Astrocyte (in vitro differentiated cells and primary cell): ENCODE data around the gene IER5L. TPM values are rescaled to one million over a fixed set of nuclear protein-coding genes. Genes with fewer than 3 reads are reported as not detected.
A peak's percentile ranks its signal among the peaks of the same experiment; 100 is the strongest.

Source experiments
- DNase-seq: peaks from one replicate; pipeline ENCODE4 v3.0.0-alpha.2; 2010; ENCODE audit warnings: low read depth
- FAIRE-seq: peaks from 2 replicates; lab custom pipeline; 2011; peaks lifted over from hg19 to GRCh38; lab: Jason Lieb, UNC
- H2AFZ ChIP-seq: 2 replicates; pipeline ENCODE4 v1.6.0; 2012; ENCODE audit warnings: low read depth, low read length, inconsistent platforms
- H3K27ac ChIP-seq: 2 replicates; pipeline ENCODE4 v1.5.1; 2011; ENCODE audit warnings: low read depth, low read length, inconsistent platforms
- H3K27me3 ChIP-seq: 2 replicates; pipeline ENCODE4 v1.6.0; 2011; ENCODE audit warnings: low read length, inconsistent platforms; ENCODE audit not compliant: insufficient read depth
- H3K36me3 ChIP-seq: 2 replicates; pipeline ENCODE4 v1.5.1; 2011; ENCODE audit warnings: low read length, inconsistent platforms; ENCODE audit not compliant: insufficient read depth
- H3K4me1 ChIP-seq: 2 replicates; pipeline ENCODE4 v1.5.1; 2011; ENCODE audit warnings: low read length, inconsistent platforms; ENCODE audit not compliant: insufficient read depth
- H3K4me2 ChIP-seq: 2 replicates; pipeline ENCODE4 v1.6.0; 2012; ENCODE audit warnings: low read length, inconsistent platforms
- H3K4me3 ChIP-seq: 2 replicates; pipeline ENCODE4 v1.5.1; 2011; ENCODE audit warnings: low read depth, mild to moderate bottlenecking, low read length, inconsistent platforms; ENCODE audit not compliant: insufficient read depth
- H3K79me2 ChIP-seq: 2 replicates; pipeline ENCODE4 v1.6.0; 2012; ENCODE audit warnings: mild to moderate bottlenecking, low read length, inconsistent platforms; ENCODE audit not compliant: insufficient read depth
- H3K9ac ChIP-seq: 2 replicates; pipeline ENCODE4 v1.6.0; 2012; ENCODE audit warnings: mild to moderate bottlenecking, low read length, inconsistent platforms
- H3K9me3 ChIP-seq: 2 replicates; pipeline ENCODE4 v1.5.1; 2012; ENCODE audit warnings: low read depth, mild to moderate bottlenecking, low read length, inconsistent platforms; ENCODE audit not compliant: insufficient read depth
- H4K20me1 ChIP-seq: 2 replicates; pipeline ENCODE4 v1.6.0; 2012; ENCODE audit warnings: low read length, inconsistent platforms; ENCODE audit not compliant: insufficient read depth
- H3K27ac Mint-ChIP-seq: one replicate; pipeline ENCODE4 v1.8.0; 2021; ENCODE audit warnings: mild to moderate bottlenecking, mixed read lengths; ENCODE audit not compliant: unreplicated experiment
- H3K27me3 Mint-ChIP-seq: one replicate; pipeline ENCODE4 v1.8.0; 2021; ENCODE audit warnings: low read depth, mixed read lengths; ENCODE audit not compliant: unreplicated experiment
- H3K36me3 Mint-ChIP-seq: one replicate; pipeline ENCODE4 v1.8.0; 2021; ENCODE audit warnings: low read depth, mixed read lengths; ENCODE audit not compliant: unreplicated experiment
- H3K4me1 Mint-ChIP-seq: one replicate; pipeline ENCODE4 v1.8.0; 2021; ENCODE audit warnings: low read depth, mixed read lengths; ENCODE audit not compliant: unreplicated experiment
- H3K4me3 Mint-ChIP-seq: one replicate; pipeline ENCODE4 v1.8.0; 2021; ENCODE audit warnings: mild to moderate bottlenecking, moderate library complexity, mixed read lengths; ENCODE audit not compliant: unreplicated experiment
- H3K9me3 Mint-ChIP-seq: one replicate; pipeline ENCODE4 v1.8.0; 2021; ENCODE audit warnings: mild to moderate bottlenecking, mixed read lengths; ENCODE audit not compliant: unreplicated experiment
- EZH2 ChIP-seq: IDR thresholded peaks from 2 replicates; pipeline ENCODE4 v1.6.1; 2012; ENCODE audit warnings: mild to moderate bottlenecking, low read length, inconsistent platforms; ENCODE audit not compliant: insufficient read depth
- total RNA-seq: library from RNA; stranded (reverse); gene quantifications from 2 replicates; pipeline ENCODE4 v1.2.1, GENCODE V29; 2021
- TF ChIP-seq, protein P1 (sequence below): IDR thresholded peaks from 2 replicates; pipeline ENCODE4 v1.5.1; 2011; ENCODE audit warnings: low read depth, mild to moderate bottlenecking, inconsistent platforms, low read length, moderate library complexity; ENCODE audit not compliant: insufficient read depth

The IER5L gene
- total RNA-seq, 1 donor from 2014 or later = 47.0 TPM

GRCh38 chr9:129162497-129163197, 15.4 kb downstream of the IER5L start:
- Histone ChIP-seq H3K27me3 (no peaks in the 10 kb centered on the region), H2AFZ (no peak overlapping the region), H3K9ac (no peak overlapping the region), H3K9me3 (peaks cover 3% of the 10 kb centered on the region), H3K4me2 (no peak overlapping the region), H3K36me3 (no peaks in the 10 kb centered on the region), H3K79me2 (no peaks in the 10 kb centered on the region), H3K4me3 (no peak overlapping the region), H3K4me1 (peaks cover 13% of the 10 kb centered on the region), H3K27ac (no peak overlapping the region), H4K20me1 (no peaks in the 10 kb centered on the region)
- Mint-ChIP-seq H3K27ac (no peak overlapping the region), H3K9me3 (peaks cover 12% of the 10 kb centered on the region), H3K36me3 (peaks cover 18% of the 10 kb centered on the region), H3K4me3 (no peak overlapping the region), H3K4me1 (peaks cover 15% of the 10 kb centered on the region), H3K27me3 (no peaks in the 10 kb centered on the region)
- FAIRE-seq (no peak), DNase-seq (no peak)
- TF ChIP-seq, protein P1, sequence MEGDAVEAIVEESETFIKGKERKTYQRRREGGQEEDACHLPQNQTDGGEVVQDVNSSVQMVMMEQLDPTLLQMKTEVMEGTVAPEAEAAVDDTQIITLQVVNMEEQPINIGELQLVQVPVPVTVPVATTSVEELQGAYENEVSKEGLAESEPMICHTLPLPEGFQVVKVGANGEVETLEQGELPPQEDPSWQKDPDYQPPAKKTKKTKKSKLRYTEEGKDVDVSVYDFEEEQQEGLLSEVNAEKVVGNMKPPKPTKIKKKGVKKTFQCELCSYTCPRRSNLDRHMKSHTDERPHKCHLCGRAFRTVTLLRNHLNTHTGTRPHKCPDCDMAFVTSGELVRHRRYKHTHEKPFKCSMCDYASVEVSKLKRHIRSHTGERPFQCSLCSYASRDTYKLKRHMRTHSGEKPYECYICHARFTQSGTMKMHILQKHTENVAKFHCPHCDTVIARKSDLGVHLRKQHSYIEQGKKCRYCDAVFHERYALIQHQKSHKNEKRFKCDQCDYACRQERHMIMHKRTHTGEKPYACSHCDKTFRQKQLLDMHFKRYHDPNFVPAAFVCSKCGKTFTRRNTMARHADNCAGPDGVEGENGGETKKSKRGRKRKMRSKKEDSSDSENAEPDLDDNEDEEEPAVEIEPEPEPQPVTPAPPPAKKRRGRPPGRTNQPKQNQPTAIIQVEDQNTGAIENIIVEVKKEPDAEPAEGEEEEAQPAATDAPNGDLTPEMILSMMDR = no peak
- TF ChIP-seq EZH2 = no peak

DNA sequence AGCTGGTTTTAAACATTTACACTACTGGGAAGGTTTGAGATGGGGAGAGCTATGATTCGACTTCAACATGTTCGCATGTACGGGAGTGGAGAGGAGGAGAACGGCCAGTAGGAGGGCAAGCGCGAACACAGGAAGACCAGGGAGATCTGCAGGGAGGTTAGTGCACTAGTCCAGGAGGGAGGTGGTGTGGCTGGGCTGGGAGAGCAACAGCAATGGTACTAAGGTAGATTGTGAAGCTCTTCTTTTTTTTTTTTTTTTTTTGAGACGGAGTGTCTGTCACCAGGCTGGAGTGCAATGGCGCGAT, 16.6 kb downstream of the IER5L start:
- no peak for DNase-seq
- FAIRE-seq = no peak

More for the DNA sequence above, 16.6 kb downstream of the IER5L start:
- H3K4me3 Mint-ChIP-seq = no peak overlapping the region
- H3K36me3 Mint-ChIP-seq = peaks cover 18% of the 10 kb centered on the region
- H3K4me3 ChIP-seq = no peak overlapping the region
- H3K9ac ChIP-seq = no peak overlapping the region
- peaks cover 3% of the 10 kb centered on the region for H3K9me3 ChIP-seq
- H3K9me3 Mint-ChIP-seq = peaks cover 12% of the 10 kb centered on the region
- no peak overlapping the region for H2AFZ ChIP-seq
- H3K27ac ChIP-seq = no peak overlapping the region
- peak overlapping the region; percentile 23 for H3K27ac Mint-ChIP-seq
- no peaks in the 10 kb centered on the region for H3K36me3 ChIP-seq
- H3K4me1 Mint-ChIP-seq = peaks cover 7% of the 10 kb centered on the region
- H4K20me1 ChIP-seq = no peaks in the 10 kb centered on the region
- peaks cover 2% of the 10 kb centered on the region for H3K4me1 ChIP-seq
- no peaks in the 10 kb centered on the region for H3K79me2 ChIP-seq
- no peak overlapping the region for H3K4me2 ChIP-seq
- H3K27me3 ChIP-seq = no peaks in the 10 kb centered on the region
- TF ChIP-seq, protein P1 = no peak
- no peak for TF ChIP-seq EZH2
- no peaks in the 10 kb centered on the region for H3K27me3 Mint-ChIP-seq
